ENCODE results near the gene RREB1.

GRCh38 chr6:7112171-7112570, 4.4 kb downstream of the RREB1 start:
- TF ChIP-seq CTCF (conservative IDR thresholded peaks at IDR 0.05) (no peak), ZFX (IDR thresholded peaks at IDR 0.05) (no peak)
